Hepatocyte (in vitro differentiated cells): ENCODE measurements around the gene GPR75. TPM values are rescaled to one million over a fixed set of nuclear protein-coding genes. Genes with fewer than 3 reads are reported as not detected.
A peak's percentile ranks its signal among the peaks of the same experiment; 100 is the strongest.

Experiments
- DNase-seq: peaks from one replicate; pipeline ENCODE4 v3.0.0-alpha.2; 2016; ENCODE audit warnings: low spot score
- H2AFZ ChIP-seq: fragments of 200-600 bp; sonication (generic); 2 replicates; pipeline ENCODE4 v1.6.0; 2016; ENCODE audit warnings: antibody characterized with exemption, mild to moderate bottlenecking
- H3K27ac ChIP-seq: fragments of 200-600 bp; sonication (generic); 2 replicates; pipeline ENCODE4 v1.5.1; 2016; ENCODE audit warnings: mild to moderate bottlenecking
- H3K27me3 ChIP-seq: fragments of 200-600 bp; sonication (generic); 2 replicates; pipeline ENCODE4 v1.6.1; 2016
- H3K36me3 ChIP-seq: fragments of 200-600 bp; sonication (generic); replicated peaks from 2 replicates; pipeline ENCODE4 v1.5.1; 2016; ENCODE audit warnings: low read depth; ENCODE audit not compliant: insufficient read depth
- H3K4me1 ChIP-seq: fragments of 200-600 bp; sonication (generic); 2 replicates; pipeline ENCODE4 v1.5.1; 2016; ENCODE audit warnings: mild to moderate bottlenecking, moderate library complexity; ENCODE audit not compliant: insufficient read depth
- H3K4me2 ChIP-seq: fragments of 200-600 bp; sonication (generic); 2 replicates; pipeline ENCODE4 v1.6.0; 2016
- H3K4me3 ChIP-seq: fragments of 200-600 bp; sonication (generic); 2 replicates; pipeline ENCODE4 v1.5.1; 2016; ENCODE audit warnings: mild to moderate bottlenecking
- H3K79me2 ChIP-seq: fragments of 200-600 bp; sonication (generic); 2 replicates; pipeline ENCODE4 v1.6.0; 2017; ENCODE audit warnings: mild to moderate bottlenecking
- H3K9me2 ChIP-seq: fragments of 200-600 bp; sonication (generic); replicated peaks from 2 replicates; pipeline ENCODE4 v1.6.0; 2017; ENCODE audit warnings: mild to moderate bottlenecking; ENCODE audit not compliant: insufficient read depth
- H3K9me3 ChIP-seq: fragments of 200-600 bp; sonication (generic); 2 replicates; pipeline ENCODE4 v1.5.1; 2016; ENCODE audit warnings: low read depth, mild to moderate bottlenecking
- H4K20me1 ChIP-seq: fragments of 200-600 bp; sonication (generic); 2 replicates; pipeline ENCODE4 v1.6.0; 2016; ENCODE audit warnings: mild to moderate bottlenecking; ENCODE audit not compliant: insufficient read depth, poor library complexity, severe bottlenecking
- EZH2 ChIP-seq: fragments of 200-600 bp; sonication (generic); IDR thresholded peaks from 2 replicates; pipeline ENCODE4 v1.6.1; 2016; ENCODE audit warnings: antibody characterized with exemption, mild to moderate bottlenecking, borderline replicate concordance
- EZH2phosphoT487 ChIP-seq: fragments of 200-600 bp; sonication (generic); IDR thresholded peaks from one replicate; pipeline ENCODE4 v1.6.1; 2018; ENCODE audit warnings: antibody characterized with exemption, mild to moderate bottlenecking, low read depth, moderate library complexity; ENCODE audit not compliant: unreplicated experiment, severe bottlenecking
- WGBS: methylation state at CpG from one replicate; pipeline ENCODE4 v1.1.6; 2016; ENCODE audit warnings: low lambda C conversion rate; ENCODE audit errors: missing lambda C conversion rate; 5-methylcytosine and 5-hydroxymethylcytosine counted together
- microRNA-seq: library from miRNA; unstranded; fragments of <30 nt; microRNA quantifications from one replicate; pipeline ENCODE4, GENCODE V29; 2017
- polyA plus RNA-seq: library from polyadenylated mRNA; unstranded; fragments of >200 nt; fragmentation: Nextera tagmentation; extraction: Ambion mirVana; gene quantifications from 2 replicates; pipeline ENCODE4 v1.2.1, GENCODE V29; 2016
- small RNA-seq: library from RNA; depleted of rRNA; stranded (forward); fragments of <200 nt; gene quantifications from one replicate; pipeline ENCODE3, GENCODE V24; 2014
- total RNA-seq: library from RNA; depleted of rRNA; stranded (reverse); fragments of >200 nt; gene quantifications from 2 replicates; pipeline ENCODE4 v1.2.3, GENCODE V29; 2014
- TF ChIP-seq, protein P1 (sequence below): fragments of 200-600 bp; sonication (generic); IDR thresholded peaks from 2 replicates; pipeline ENCODE4 v1.5.1; 2016; ENCODE audit warnings: antibody characterized with exemption, mild to moderate bottlenecking; ENCODE audit not compliant: poor library complexity

The GPR75 gene
- total and polyA plus RNA-seq, 2 experiments from 2014 or later, result 1.00 TPM; not detected in 1

DNA sequence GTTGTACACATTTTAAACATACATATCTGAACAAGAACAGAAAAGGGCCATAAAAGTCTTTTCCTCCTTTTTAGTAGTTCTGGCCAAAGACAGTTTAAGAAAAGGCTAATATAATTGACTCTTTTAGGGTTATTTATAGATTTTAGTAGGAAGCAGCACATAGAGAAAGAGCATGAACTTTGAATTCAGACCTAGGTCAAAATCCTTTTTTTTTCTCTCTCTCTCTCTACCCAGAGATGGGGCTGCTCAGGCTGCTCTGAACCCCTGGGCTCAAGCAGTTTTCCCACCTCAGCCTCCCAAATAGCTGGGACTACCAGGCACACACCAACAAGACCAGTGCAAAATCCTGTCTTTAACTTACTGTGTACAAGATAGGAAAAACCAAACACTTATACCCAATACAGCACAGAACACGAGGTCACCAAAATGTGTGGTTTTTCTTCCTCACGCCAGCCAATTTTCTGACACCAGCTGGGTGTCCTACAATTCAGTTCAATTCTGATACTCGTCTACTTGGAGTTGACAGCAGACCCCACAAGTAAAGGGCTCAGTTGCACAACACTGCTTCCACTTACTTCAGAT lies 40.8 kb downstream of the GPR75 start:
- no peaks in the 10 kb centered on the region for H3K9me2 ChIP-seq
- WGBS, result 97% methylated on average over 3 of the region's 3 CpGs

DNA sequence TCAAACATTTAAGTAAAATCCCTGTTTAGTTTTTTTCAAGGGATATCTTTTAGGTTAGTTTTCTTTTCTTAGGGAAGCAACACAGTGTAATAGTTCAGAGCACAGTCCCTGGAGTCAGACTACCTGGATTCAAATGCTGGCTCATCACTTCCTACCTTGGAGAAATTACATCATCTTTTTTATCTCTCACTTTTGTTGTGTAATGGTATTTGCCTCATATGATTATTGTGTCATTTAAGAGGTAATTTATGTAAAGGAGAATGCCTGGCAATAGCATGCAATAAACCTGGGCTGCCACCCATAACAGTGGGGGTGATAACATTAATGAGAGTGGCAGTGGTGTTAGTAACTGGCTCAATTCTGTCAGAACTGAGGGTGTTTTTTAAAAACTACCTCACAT lies 46.6 kb downstream of the GPR75 start:
- Histone ChIP-seq H4K20me1 (no peaks in the 10 kb centered on the region), H3K9me3 (no peaks in the 10 kb centered on the region), H3K36me3 (no peaks in the 10 kb centered on the region), H3K79me2 (no peaks in the 10 kb centered on the region), H2AFZ (no peak overlapping the region), H3K9me2 (no peaks in the 10 kb centered on the region), H3K4me3 (no peak overlapping the region), H3K27ac (peak overlapping the region; percentile 62), H3K4me2 (no peak overlapping the region), H3K27me3 (no peaks in the 10 kb centered on the region), H3K4me1 (no peaks in the 10 kb centered on the region)
- DNase-seq, result peak; percentile 32
- TF ChIP-seq, protein P1, sequence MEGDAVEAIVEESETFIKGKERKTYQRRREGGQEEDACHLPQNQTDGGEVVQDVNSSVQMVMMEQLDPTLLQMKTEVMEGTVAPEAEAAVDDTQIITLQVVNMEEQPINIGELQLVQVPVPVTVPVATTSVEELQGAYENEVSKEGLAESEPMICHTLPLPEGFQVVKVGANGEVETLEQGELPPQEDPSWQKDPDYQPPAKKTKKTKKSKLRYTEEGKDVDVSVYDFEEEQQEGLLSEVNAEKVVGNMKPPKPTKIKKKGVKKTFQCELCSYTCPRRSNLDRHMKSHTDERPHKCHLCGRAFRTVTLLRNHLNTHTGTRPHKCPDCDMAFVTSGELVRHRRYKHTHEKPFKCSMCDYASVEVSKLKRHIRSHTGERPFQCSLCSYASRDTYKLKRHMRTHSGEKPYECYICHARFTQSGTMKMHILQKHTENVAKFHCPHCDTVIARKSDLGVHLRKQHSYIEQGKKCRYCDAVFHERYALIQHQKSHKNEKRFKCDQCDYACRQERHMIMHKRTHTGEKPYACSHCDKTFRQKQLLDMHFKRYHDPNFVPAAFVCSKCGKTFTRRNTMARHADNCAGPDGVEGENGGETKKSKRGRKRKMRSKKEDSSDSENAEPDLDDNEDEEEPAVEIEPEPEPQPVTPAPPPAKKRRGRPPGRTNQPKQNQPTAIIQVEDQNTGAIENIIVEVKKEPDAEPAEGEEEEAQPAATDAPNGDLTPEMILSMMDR, result no peak
- no peak for TF ChIP-seq EZH2
- TF ChIP-seq EZH2phosphoT487, result no peak

More for the DNA sequence above, 40.8 kb downstream of the GPR75 start:
- no peak overlapping the region for H3K27ac ChIP-seq
- no peak overlapping the region for H3K4me3 ChIP-seq
- no peak overlapping the region for H3K4me2 ChIP-seq
- no peak for DNase-seq
- TF ChIP-seq EZH2phosphoT487, result no peak
- TF ChIP-seq, protein P1, result no peak
- TF ChIP-seq EZH2, result no peak
- H3K9me3 ChIP-seq, result no peaks in the 10 kb centered on the region
- no peaks in the 10 kb centered on the region for H3K27me3 ChIP-seq
- no peaks in the 10 kb centered on the region for H3K79me2 ChIP-seq
- H3K36me3 ChIP-seq, result no peaks in the 10 kb centered on the region
- no peak overlapping the region for H2AFZ ChIP-seq
- H4K20me1 ChIP-seq, result no peaks in the 10 kb centered on the region
- H3K4me1 ChIP-seq, result no peaks in the 10 kb centered on the region

DNA sequence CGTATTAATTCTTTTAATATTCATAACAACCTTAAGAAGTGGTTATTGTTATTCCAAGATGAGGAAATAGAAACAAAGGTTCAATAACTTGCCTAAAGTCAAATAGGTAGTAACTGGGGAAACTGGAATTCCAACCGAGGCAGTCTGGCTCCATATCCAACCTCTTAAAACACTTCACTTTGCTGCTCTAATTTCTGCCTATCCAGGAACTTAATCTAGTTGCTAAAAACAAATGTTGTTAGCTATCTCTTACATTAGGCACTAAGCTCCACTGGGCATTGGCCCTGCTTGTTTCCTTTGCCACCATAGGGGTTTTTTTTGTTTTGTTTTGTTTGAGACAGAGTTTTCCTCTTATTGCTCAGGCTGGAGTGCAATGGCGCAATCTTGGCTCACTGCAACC lies 48.2 kb downstream of the GPR75 start:
- no peak overlapping the region for H2AFZ ChIP-seq
- H3K79me2 ChIP-seq, result no peaks in the 10 kb centered on the region
- 98% methylated on average over 3 of the region's 3 CpGs for WGBS
- H3K27ac ChIP-seq, result no peak overlapping the region
- no peak for TF ChIP-seq EZH2
- TF ChIP-seq EZH2phosphoT487, result no peak
- TF ChIP-seq, protein P1, result no peak
- no peaks in the 10 kb centered on the region for H4K20me1 ChIP-seq
- no peak for DNase-seq
- no peak overlapping the region for H3K4me3 ChIP-seq
- no peaks in the 10 kb centered on the region for H3K4me1 ChIP-seq
- H3K36me3 ChIP-seq, result no peaks in the 10 kb centered on the region
- no peaks in the 10 kb centered on the region for H3K27me3 ChIP-seq
- no peak overlapping the region for H3K4me2 ChIP-seq
- no peaks in the 10 kb centered on the region for H3K9me2 ChIP-seq
- no peaks in the 10 kb centered on the region for H3K9me3 ChIP-seq

Small RNA genes within 50 kb of the gene (microRNA-seq; reads per million reads assigned to microRNA genes)
- not detected for gene MIR3682

Small RNA genes within 50 kb of the gene (small RNA-seq; reads per million reads assigned to genes)
- not detected for gene MIR3682

Other genes with a start within 250 kb of the GPR75 start
- gene CHAC2, start 92.2 kb downstream of the GPR75 start, total RNA-seq, result 2.1 and 3.5 TPM in 2 replicates
- 2.1 and 3.8 TPM in 2 replicates for gene CHAC2, start 92.2 kb downstream of the GPR75 start, polyA plus RNA-seq
- 14.8 and 17.6 TPM in 2 replicates for gene ASB3, start 73.0 kb downstream of the GPR75 start, total RNA-seq
- 12.2 and 13.9 TPM in 2 replicates for gene ASB3, start 73.0 kb downstream of the GPR75 start, polyA plus RNA-seq
- gene ERLEC1, start 72.9 kb downstream of the GPR75 start, total RNA-seq, result 73.0 and 75.3 TPM in 2 replicates
- gene ERLEC1, start 72.9 kb downstream of the GPR75 start, polyA plus RNA-seq, result 63.6 and 73.2 TPM in 2 replicates
- 35.1 and 53.1 TPM in 2 replicates for gene PSME4, start 111.0 kb upstream of the GPR75 start, total RNA-seq
- gene PSME4, start 111.0 kb upstream of the GPR75 start, polyA plus RNA-seq, result 12.1 and 12.7 TPM in 2 replicates